WTC11 (cell line): ENCODE measurements around the gene CAMK2A.

Experiments
- ATF3 ChIP-seq: sonication (generic); formaldehyde crosslinking; conservative IDR thresholded peaks from 2 replicates; pipeline ENCODE4 v1.8.1; 2022; ENCODE audit warnings: mild to moderate bottlenecking, missing genetic modification reagents
- CREB1 ChIP-seq: sonication (generic); formaldehyde crosslinking; IDR thresholded peaks from 2 replicates; pipeline ENCODE4 v1.8.0; 2023; ENCODE audit warnings: mild to moderate bottlenecking, missing genetic modification reagents
- CTCF ChIP-seq: fragments of 200-600 bp; IDR thresholded peaks from 2 replicates; pipeline ENCODE4 v1.8.0; 2022; ENCODE audit warnings: antibody characterized with exemption
- FOXK1 ChIP-seq: sonication (generic); formaldehyde crosslinking; IDR thresholded peaks from 2 replicates; pipeline ENCODE4 v1.8.0; 2022; ENCODE audit warnings: mild to moderate bottlenecking, moderate library complexity, missing genetic modification reagents
- MYBL2 ChIP-seq: sonication (generic); formaldehyde crosslinking; IDR thresholded peaks from 2 replicates; pipeline ENCODE4 v1.8.1; 2023; ENCODE audit warnings: mild to moderate bottlenecking, moderate library complexity, missing genetic modification reagents
- TEAD4 ChIP-seq: sonication (generic); formaldehyde crosslinking; IDR thresholded peaks from 2 replicates; pipeline ENCODE4 v1.8.0; 2022; ENCODE audit warnings: mild to moderate bottlenecking, missing genetic modification reagents
- USF2 ChIP-seq: sonication (generic); formaldehyde crosslinking; IDR thresholded peaks from 2 replicates; pipeline ENCODE4 v1.8.1; 2023; ENCODE audit warnings: mild to moderate bottlenecking, missing genetic modification reagents, moderate library complexity
- ZNF138 ChIP-seq: sonication (generic); formaldehyde crosslinking; conservative IDR thresholded peaks from 2 replicates; pipeline ENCODE4 v1.8.1; 2022; ENCODE audit warnings: mild to moderate bottlenecking, moderate library complexity, missing genetic modification reagents
- TF ChIP-seq, protein P1 (sequence below): sonication (generic); formaldehyde crosslinking; IDR thresholded peaks from 2 replicates; pipeline ENCODE4 v1.8.0; 2022; ENCODE audit warnings: mild to moderate bottlenecking, missing genetic modification reagents
- TF ChIP-seq, protein P2 (sequence below): fragments of 250-450 bp; sonication (Bioruptor Pico); IDR thresholded peaks from 2 replicates; pipeline ENCODE4 v1.8.0; 2021; ENCODE audit warnings: mild to moderate bottlenecking

DNA sequence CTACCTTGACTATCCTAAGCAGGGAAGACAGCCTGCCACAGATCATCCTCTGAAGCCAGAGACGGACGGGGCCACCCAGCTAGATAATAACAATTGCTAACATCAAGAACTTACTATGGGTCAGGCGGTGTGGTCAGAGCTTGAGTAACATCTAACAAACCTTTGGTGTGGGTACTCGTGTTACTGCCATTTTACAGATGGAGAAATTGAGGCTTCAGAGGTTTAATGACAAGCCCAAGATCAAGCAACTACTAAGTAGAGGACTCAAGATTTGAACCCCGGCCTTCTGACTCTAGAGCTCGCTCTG lies 29.9 kb upstream of the CAMK2A start:
- TF ChIP-seq CREB1 (CRISPR knock-in tag) = no peak
- TF ChIP-seq, protein P1, sequence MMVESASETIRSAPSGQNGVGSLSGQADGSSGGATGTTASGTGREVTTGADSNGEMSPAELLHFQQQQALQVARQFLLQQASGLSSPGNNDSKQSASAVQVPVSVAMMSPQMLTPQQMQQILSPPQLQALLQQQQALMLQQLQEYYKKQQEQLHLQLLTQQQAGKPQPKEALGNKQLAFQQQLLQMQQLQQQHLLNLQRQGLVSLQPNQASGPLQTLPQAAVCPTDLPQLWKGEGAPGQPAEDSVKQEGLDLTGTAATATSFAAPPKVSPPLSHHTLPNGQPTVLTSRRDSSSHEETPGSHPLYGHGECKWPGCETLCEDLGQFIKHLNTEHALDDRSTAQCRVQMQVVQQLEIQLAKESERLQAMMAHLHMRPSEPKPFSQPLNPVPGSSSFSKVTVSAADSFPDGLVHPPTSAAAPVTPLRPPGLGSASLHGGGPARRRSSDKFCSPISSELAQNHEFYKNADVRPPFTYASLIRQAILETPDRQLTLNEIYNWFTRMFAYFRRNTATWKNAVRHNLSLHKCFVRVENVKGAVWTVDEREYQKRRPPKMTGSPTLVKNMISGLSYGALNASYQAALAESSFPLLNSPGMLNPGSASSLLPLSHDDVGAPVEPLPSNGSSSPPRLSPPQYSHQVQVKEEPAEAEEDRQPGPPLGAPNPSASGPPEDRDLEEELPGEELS (CRISPR knock-in tag) = no peak
- TF ChIP-seq MYBL2 (CRISPR knock-in tag) = no peak
- TF ChIP-seq FOXK1 = no peak
- no peak for TF ChIP-seq CTCF
- no peak for TF ChIP-seq ATF3 (CRISPR knock-in tag)
- TF ChIP-seq, protein P2, sequence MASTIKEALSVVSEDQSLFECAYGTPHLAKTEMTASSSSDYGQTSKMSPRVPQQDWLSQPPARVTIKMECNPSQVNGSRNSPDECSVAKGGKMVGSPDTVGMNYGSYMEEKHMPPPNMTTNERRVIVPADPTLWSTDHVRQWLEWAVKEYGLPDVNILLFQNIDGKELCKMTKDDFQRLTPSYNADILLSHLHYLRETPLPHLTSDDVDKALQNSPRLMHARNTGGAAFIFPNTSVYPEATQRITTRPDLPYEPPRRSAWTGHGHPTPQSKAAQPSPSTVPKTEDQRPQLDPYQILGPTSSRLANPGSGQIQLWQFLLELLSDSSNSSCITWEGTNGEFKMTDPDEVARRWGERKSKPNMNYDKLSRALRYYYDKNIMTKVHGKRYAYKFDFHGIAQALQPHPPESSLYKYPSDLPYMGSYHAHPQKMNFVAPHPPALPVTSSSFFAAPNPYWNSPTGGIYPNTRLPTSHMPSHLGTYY = no peak
- TF ChIP-seq USF2 (CRISPR knock-in tag) = no peak
- TF ChIP-seq ZNF138 (CRISPR knock-in tag) = no peak
- no peak for TF ChIP-seq TEAD4 (CRISPR knock-in tag)
